Immature natural killer cell (primary cell): Measurements from ENCODE around the gene SCUBE1. TPM values are rescaled to one million over a fixed set of nuclear protein-coding genes. Genes with fewer than 3 reads are reported as not detected.

ENCODE experiments used
- DNase-seq, 3 donors: peaks; one replicate each; pipeline ENCODE4 v3.0.0; 2022; ENCODE audit warnings: mixed read lengths in 1 of 3
- H3K27ac Mint-ChIP-seq, 6 donors: one replicate each; pipeline ENCODE4 v1.8.0; 2020; ENCODE audit warnings: mixed read lengths in 6 of 6, mild to moderate bottlenecking in 5 of 6, inconsistent platforms in 4 of 6, moderate library complexity in 3 of 6
- H3K27me3 Mint-ChIP-seq, 3 donors: one replicate each; pipeline ENCODE4 v1.8.0; 2020 to 2021; ENCODE audit warnings: low read depth in 3 of 3, mild to moderate bottlenecking in 3 of 3, mixed read lengths in 3 of 3, moderate library complexity in 3 of 3, inconsistent platforms in 1 of 3
- H3K36me3 Mint-ChIP-seq, 3 donors: one replicate each; pipeline ENCODE4 v1.8.0; 2020; ENCODE audit warnings: mixed read lengths in 3 of 3, inconsistent platforms in 2 of 3, mild to moderate bottlenecking in 2 of 3
- H3K4me1 Mint-ChIP-seq, 2 donors: one replicate each; pipeline ENCODE4 v1.8.0; 2020; ENCODE audit warnings: inconsistent platforms in 2 of 2, mild to moderate bottlenecking in 2 of 2, mixed read lengths in 2 of 2, moderate library complexity in 1 of 2
- H3K4me3 Mint-ChIP-seq, 5 donors: one replicate each; pipeline ENCODE4 v1.8.0; 2020; ENCODE audit warnings: mild to moderate bottlenecking in 5 of 5, mixed read lengths in 5 of 5, inconsistent platforms in 3 of 5, moderate library complexity in 3 of 5
- H3K9me3 Mint-ChIP-seq, 6 donors: one replicate each; pipeline ENCODE4 v1.8.0; 2020; ENCODE audit warnings: mild to moderate bottlenecking in 6 of 6, mixed read lengths in 6 of 6, inconsistent platforms in 4 of 6, moderate library complexity in 3 of 6
- polyA plus RNA-seq, 3 donors: library from polyadenylated mRNA; unstranded; fragments of 300-500 nt; fragmentation: Illumina TruSeq; gene quantifications; one replicate each; pipeline ENCODE4 v1.2.3, GENCODE V29; 2021

SCUBE1 gene
- polyA plus RNA-seq, 3 donors from 2014 or later: 0.16 TPM; not detected in 2

DNA sequence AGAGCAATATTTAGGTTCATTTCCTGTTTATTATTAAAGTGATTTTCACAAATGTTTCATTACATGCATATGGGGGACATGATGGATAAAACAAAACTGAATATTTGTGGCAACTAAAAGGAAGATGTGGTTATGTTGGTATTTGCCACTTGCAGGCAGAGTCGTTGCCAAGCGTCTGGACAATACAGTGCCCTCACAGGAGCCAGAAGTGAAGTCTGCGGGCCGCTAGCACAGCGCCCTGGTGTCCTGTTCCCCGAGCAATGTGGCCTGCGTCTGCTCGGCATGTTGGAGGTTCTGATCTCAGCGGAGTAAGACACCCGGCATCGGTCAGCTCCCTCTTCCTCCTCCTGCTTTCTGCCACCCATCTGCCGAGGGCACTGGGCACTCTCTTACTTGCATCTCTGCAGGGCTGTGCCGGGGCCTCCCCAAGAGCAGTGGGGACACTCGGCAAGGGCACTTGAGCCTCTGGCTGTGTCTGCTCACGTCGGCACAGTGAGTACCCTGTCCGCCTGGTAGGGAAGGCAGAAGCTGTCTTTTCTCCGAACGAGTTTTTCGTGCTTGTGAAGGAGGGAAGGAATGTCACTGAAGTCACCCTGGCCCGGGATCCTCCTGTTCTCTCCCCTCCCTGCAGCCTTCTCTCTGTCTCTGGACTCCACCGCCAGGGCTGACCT, 145.8 kb downstream of the SCUBE1 start:
- no peaks in the 10 kb centered on the region for H3K4me1 Mint-ChIP-seq
- H3K9me3 Mint-ChIP-seq: no peaks in the 10 kb centered on the region
- H3K27me3 Mint-ChIP-seq: peaks cover 0 to 7% (median 0%) of the 10 kb centered on the region in 3 donors
- H3K4me3 Mint-ChIP-seq: no peak overlapping the region
- DNase-seq: no peak
- H3K27ac Mint-ChIP-seq: peak overlapping the region in 1 of 6 donors; percentile 33
- H3K36me3 Mint-ChIP-seq: no peaks in the 10 kb centered on the region

DNA sequence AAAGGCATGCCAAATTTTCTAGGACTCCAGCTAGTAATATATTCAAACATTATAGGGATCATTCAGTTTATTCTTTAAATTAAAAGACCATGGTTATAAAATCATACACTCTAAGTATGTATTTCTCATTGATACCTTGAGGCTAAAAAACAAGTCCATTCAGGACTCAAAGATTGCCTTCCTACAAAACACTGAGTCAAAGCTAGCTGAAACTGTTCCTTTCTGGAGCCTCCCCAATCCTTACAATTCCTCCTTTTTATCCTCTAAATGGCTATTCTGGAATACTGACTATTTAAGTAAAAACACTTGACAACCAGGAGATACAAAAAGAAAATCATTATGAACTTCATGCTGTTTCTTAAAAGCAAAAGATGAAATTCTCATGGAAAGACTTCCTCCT, 151.3 kb downstream of the SCUBE1 start:
- DNase-seq: no peak
- peaks cover 8 to 9% (median 9%) of the 10 kb centered on the region in 3 donors for H3K27me3 Mint-ChIP-seq
- peak overlapping the region in 1 of 6 donors; percentile 35 for H3K27ac Mint-ChIP-seq
- peaks cover 7 to 9% of the 10 kb centered on the region in 2 donors for H3K4me1 Mint-ChIP-seq
- no peaks in the 10 kb centered on the region for H3K9me3 Mint-ChIP-seq
- no peaks in the 10 kb centered on the region for H3K36me3 Mint-ChIP-seq
- no peak overlapping the region for H3K4me3 Mint-ChIP-seq

DNA sequence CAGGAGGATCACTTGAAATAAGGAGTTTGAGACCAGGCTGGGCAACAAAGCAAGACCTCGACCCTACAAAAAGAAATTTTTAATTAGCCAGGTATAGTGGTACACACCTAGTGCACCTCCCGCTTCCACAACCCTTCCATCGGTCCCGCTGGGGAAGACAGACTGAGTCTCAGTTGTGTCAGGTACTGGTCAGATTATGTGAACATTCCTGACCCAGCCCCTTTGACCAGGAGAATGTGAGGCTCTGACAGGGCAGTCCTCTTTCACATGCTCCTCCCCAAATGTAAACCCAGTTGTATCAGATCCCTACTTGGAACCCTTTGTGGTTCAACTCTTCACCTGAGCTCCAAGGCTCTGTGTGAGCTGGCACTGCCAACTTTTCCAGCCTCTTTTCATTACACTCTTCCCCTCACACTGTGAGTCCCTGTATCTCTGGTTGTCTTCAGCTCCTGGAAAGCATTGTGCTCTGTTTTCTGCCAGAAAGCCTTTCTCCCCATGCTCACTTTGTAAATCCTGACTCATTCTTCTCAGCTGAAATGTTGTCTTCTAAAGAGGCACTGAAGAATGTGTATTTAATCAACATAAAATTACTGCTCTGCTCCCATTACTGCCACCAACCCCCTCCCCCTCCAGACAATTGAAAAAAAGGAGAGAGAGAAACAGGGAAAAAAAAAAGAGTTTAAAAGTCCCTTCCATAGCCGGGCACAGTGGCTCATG, 154.2 kb downstream of the SCUBE1 start:
- H3K36me3 Mint-ChIP-seq: no peaks in the 10 kb centered on the region
- peak overlapping the region; percentile 3 to 93 (median 78) for H3K27ac Mint-ChIP-seq
- no peaks in the 10 kb centered on the region for H3K9me3 Mint-ChIP-seq
- DNase-seq: no peak
- H3K4me3 Mint-ChIP-seq: peak overlapping the region in 4 of 5 donors; percentile 46 to 82 (median 52)
- H3K4me1 Mint-ChIP-seq: peaks cover 7 to 21% of the 10 kb centered on the region in 2 donors
- peaks cover 11 to 13% (median 12%) of the 10 kb centered on the region in 3 donors for H3K27me3 Mint-ChIP-seq

DNA sequence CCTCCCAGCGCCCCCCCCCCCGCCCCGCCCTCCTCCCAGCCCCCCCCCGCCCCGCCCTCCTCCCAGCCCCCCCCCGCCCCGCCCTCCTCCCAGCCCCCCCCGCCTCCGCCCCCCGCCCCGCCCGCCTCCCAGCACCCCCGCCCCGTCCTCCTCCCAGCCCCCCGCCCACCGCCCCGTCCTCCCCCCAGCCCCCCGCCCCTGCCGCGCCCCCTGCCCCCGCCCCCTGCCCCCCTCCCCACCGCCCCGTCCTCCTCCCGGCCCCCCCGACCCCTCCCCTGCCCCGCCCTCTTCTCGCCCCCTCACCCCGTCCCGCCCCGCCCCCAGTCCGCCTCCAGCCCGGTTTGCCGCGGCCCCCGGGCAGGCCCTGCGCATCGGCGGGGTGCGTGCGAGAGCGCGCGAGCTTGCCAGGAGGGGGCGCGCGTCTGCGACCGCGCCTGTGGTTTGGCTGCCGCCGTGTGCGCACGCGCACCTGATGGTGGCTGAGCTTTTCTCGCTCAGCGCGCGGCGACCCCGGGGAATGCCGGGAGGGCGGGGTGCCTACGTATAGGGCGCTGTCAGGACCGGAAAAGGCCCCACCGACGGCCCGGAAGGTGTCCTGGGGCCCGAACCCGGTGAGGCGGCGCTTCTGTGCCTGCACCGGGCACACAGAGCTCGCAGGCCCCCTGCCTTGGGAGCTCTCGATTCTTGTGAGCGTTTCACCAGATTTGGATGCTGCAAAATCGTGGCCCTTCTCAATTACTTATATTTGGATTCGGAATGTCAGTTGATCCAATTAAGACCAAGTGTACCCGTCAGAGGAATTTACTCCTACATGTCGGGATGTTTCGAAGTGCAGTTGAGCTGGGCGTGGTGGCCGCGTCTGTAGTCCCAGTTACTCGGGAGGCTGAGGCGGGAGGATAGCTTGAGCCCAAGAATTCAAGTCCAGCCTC, 155.7 kb downstream of the SCUBE1 start:
- no peaks in the 10 kb centered on the region for H3K36me3 Mint-ChIP-seq
- DNase-seq: peak; percentile 95 to 97 (median 96)
- H3K27ac Mint-ChIP-seq: peak overlapping the region; percentile 94 to 98 (median 96)
- H3K4me3 Mint-ChIP-seq: peak overlapping the region; percentile 80 to 85 (median 83)
- peaks cover 7 to 21% of the 10 kb centered on the region in 2 donors for H3K4me1 Mint-ChIP-seq
- H3K27me3 Mint-ChIP-seq: peaks cover 11 to 13% (median 12%) of the 10 kb centered on the region in 3 donors
- H3K9me3 Mint-ChIP-seq: no peaks in the 10 kb centered on the region

DNA sequence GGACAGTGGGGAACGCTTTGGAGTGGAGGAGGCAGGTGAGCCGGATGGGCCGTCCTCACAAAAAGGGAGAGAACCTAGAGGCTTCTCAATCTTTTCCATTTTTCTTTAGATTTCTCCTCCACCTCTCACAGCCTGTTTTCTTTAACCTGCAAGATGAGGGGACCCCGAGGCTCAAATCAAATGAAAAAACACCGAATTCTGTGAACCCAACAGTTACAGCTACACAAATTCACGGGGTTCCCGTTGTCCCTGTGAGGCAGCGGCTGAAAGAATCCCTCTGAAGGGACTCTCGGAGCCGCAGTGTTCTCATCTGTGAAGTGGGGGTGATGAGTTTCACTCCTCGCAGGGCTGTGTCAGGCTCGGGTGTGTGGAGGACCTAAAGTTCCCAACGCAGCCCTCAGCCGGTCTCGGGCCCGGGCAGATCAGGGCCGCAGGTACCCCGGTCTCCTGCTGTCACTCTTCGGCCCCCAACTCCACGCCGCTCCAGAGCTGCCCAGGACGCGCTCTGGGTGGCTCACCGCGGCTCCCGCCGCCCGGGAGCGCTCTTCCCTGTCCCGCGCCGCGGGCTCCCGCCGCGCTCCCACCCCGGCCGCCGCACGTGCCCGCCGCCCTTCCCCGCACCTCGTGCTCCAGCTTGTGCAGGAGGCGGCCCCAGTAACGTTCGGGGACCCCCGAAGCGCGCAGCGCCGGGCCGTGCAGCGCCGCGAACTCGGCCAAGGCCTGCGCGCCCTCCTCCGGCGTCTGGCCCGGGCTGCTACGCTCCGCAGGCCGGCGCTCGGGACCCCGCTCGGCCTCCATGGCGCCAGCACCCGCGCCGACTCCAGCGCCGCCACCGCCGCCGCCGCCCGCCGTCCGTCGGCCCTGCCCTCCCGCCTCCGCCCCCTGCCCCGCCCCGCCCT, 156.7 kb downstream of the SCUBE1 start, which contains the start of gene TTLL12:
TTLL12 (minus strand) TSS at position 863 of the 899 bp plus-strand sequence; CDS start at position 798, 65 bp downstream.
- H3K9me3 Mint-ChIP-seq: no peaks in the 10 kb centered on the region
- peaks cover 0 to 3% (median 0%) of the 10 kb centered on the region in 3 donors for H3K36me3 Mint-ChIP-seq
- H3K27ac Mint-ChIP-seq: peak within 1 kb of the TSS; percentile 94 to 98 (median 96)
- peaks cover 7 to 21% of the 10 kb centered on the region in 2 donors for H3K4me1 Mint-ChIP-seq
- peak; percentile 67 to 72 (median 68) for DNase-seq
- peak within 1 kb of the TSS; percentile 80 to 85 (median 83) for H3K4me3 Mint-ChIP-seq
- peaks cover 11 to 13% (median 12%) of the 10 kb centered on the region in 3 donors for H3K27me3 Mint-ChIP-seq

DNA sequence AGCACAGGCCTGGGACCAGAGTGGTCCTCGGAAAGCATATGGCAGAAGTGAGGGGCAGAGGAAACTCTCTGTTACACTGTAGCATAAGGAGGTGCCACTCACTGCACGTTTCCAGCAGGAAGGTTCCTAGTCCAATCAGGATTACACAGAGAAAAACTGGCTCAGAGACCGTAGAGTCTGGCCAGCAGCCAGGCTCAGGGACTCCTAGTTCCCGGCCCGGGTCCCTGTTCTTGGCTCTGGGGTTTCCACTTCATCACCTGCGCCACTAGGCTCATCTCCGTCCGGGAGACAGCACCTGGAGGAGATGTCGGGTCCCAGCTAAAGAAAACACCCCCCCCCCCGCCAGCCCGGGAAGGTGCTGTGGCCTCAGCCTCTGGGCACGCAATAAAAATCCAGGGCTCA, 157.3 kb downstream of the SCUBE1 start:
- no peak for DNase-seq
- Mint-ChIP-seq H3K27ac (peak overlapping the region in 4 of 6 donors; percentile 7 to 76 (median 61)), H3K36me3 (peaks cover 0 to 3% (median 0%) of the 10 kb centered on the region in 3 donors), H3K4me1 (peaks cover 7 to 21% of the 10 kb centered on the region in 2 donors), H3K9me3 (no peaks in the 10 kb centered on the region), H3K27me3 (peaks cover 11 to 13% (median 12%) of the 10 kb centered on the region in 3 donors), H3K4me3 (peak overlapping the region; percentile 63 to 75 (median 69))

DNA sequence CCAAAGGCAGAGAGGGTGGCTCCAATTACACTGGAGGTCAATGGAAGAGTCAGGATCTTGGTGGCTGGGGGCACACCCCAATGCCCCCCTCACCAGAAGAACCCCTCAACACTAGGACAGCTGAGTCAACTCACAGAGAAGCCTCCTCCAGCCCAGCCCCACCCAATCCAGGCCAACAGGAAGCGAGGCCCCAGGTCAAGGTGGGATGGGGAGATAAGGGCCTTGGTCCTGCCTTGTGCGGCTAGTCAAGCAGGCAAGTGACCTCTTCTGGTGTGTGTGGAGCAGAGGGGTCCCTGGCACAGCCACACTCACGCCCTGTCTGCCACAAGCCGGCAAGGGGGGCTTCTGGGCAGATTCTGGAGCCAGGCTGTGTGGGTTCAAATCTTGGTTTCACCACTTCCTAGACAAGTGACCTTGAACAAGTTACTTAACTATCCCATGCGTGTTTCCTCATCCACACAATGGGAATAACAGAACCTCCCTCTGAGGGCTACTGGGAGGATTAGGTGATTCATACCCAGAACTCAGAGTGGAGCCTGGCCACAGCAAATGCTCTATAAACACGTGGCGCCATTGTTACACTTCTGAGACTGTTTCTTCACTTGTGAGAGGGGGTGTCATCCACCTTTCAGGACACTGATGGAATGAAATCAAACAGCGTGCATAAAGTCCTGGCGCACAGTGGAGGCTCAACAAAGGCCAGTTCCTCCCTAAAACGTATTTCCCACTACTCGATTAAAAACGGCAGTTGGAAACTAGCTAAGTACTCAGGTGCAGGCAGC, 159.5 kb downstream of the SCUBE1 start:
- Mint-ChIP-seq H3K9me3 (no peaks in the 10 kb centered on the region), H3K4me3 (no peak overlapping the region), H3K27ac (no peak overlapping the region), H3K27me3 (peaks cover 9 to 13% (median 9%) of the 10 kb centered on the region in 3 donors), H3K4me1 (peaks cover 7 to 18% of the 10 kb centered on the region in 2 donors), H3K36me3 (peaks cover 0 to 11% (median 1%) of the 10 kb centered on the region in 3 donors)
- DNase-seq: no peak

DNA sequence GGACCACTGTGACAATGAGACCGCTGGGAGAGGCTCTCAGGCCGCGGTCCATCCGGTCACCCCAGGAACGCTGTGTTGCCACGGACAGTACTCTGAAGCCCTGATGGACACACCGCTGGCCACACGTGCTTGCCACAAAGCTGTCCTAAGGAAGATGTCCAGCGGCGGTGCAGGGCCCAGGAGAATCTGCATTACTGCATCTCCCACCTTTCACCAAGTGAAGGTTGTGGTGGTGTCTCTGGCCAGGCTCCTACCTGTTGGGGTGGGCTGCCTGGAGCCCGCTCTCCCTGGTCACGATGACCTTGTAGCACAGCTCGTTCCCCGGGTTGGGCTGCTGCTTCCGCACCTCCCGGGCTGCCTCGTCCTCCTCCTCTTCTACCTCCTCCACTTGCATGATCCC, 160.4 kb downstream of the SCUBE1 start:
- no peaks in the 10 kb centered on the region for H3K9me3 Mint-ChIP-seq
- H3K36me3 Mint-ChIP-seq: peaks cover 0 to 14% (median 4%) of the 10 kb centered on the region in 3 donors
- H3K27ac Mint-ChIP-seq: peak overlapping the region in 1 of 6 donors; percentile 37
- no peak for DNase-seq
- no peak overlapping the region for H3K4me3 Mint-ChIP-seq
- peaks cover 6 to 9% (median 7%) of the 10 kb centered on the region in 3 donors for H3K27me3 Mint-ChIP-seq
- H3K4me1 Mint-ChIP-seq: peaks cover 2 to 14% of the 10 kb centered on the region in 2 donors

DNA sequence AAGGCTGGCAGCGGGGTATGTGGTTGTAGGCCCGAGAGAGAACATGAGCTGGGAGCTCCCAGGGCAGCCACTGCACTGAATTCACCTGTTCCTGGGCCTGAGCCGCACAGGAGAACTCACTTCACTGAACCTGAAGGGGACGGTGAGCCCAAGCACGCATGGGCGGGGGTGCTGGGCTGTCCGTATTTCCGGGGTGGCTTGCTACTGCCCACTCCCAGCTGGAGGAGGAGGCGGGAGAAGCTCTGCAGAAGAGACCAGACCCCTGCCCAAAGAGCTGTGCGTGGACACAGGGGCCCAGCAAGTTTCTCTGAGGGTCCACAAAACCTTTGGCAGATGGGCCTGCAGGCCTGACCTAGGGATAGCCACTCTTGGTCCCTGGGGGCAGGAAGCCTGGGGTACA, 161.1 kb downstream of the SCUBE1 start:
- Mint-ChIP-seq H3K36me3 (peaks cover 0 to 14% (median 4%) of the 10 kb centered on the region in 3 donors), H3K4me3 (no peak overlapping the region), H3K9me3 (no peaks in the 10 kb centered on the region), H3K27me3 (peaks cover 4 to 5% (median 4%) of the 10 kb centered on the region in 3 donors), H3K27ac (no peak overlapping the region), H3K4me1 (peaks cover 0 to 12% of the 10 kb centered on the region in 2 donors)
- DNase-seq: no peak

DNA sequence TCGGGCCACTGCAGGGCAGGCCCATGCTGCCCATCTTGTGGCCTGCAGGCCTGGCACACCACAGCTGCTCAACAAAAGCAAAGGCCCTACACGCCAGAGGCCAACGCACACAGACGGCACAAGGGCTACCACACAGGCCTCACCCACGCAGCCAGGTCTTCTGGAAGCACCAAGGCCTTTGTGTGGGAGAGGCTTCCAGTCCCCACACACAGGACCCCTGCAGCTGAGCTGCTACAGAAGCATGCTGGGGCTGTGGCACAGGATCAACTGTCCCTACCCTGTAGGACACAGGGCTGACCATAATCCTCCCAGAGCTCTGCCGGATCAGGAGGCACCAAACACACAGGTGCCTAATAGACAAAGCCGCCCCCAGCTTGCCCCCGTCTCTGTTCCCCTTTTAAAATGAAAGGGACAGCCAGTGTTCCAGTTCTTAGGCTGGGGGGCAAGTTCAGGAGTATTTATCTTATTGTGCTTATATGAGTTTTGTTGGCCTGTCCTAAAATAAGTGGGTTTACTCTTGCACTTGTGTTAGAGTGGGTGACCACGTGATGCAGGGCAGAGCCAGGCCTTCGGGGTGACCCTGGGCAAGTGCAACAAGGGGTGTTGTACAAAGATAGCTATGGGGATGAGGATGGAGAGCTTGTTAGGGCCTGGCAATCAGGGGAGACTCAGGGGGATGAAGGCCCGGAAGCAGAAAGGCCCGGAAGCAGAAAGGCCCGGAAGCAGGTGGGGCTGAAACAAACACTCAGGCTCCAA, 161.7 kb downstream of the SCUBE1 start:
- DNase-seq: no peak
- H3K4me3 Mint-ChIP-seq: no peak overlapping the region
- H3K27ac Mint-ChIP-seq: peak overlapping the region in 1 of 6 donors; percentile 61

DNA sequence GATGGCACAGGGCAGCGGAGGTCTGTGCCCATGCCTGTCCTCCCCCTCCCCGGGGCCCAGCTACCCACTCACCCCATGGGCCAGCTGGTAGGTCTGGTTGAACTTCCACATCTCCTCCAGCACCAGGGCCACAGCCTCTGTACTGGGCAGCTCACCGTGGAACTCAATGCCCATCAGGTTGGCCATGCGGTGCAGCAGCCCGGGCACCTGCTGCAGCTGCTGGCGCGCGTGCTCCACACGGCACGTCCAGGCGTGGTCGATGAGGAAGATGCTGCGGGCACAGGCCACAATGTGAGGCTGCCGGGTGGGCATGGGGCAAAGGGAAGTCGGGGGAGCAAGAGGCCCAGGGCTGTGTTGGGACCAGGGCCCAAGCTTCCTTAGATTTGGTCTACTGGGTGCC, 162.5 kb downstream of the SCUBE1 start:
- H3K4me3 Mint-ChIP-seq: no peak overlapping the region
- no peak for DNase-seq
- peaks cover 0 to 4% (median 2%) of the 10 kb centered on the region in 3 donors for H3K27me3 Mint-ChIP-seq
- no peak overlapping the region for H3K27ac Mint-ChIP-seq
- H3K4me1 Mint-ChIP-seq: peaks cover 0 to 7% of the 10 kb centered on the region in 2 donors
- peaks cover 0 to 14% (median 7%) of the 10 kb centered on the region in 3 donors for H3K36me3 Mint-ChIP-seq
- H3K9me3 Mint-ChIP-seq: no peaks in the 10 kb centered on the region

More for the DNA sequence above, 161.7 kb downstream of the SCUBE1 start:
- Mint-ChIP-seq H3K36me3 (peaks cover 0 to 14% (median 4%) of the 10 kb centered on the region in 3 donors), H3K9me3 (no peaks in the 10 kb centered on the region), H3K4me1 (peaks cover 0 to 12% of the 10 kb centered on the region in 2 donors), H3K27me3 (peaks cover 4% of the 10 kb centered on the region in 3 donors)
